Amniotic stem cell (primary cell): ENCODE data around the gene TNIK.

Experiments used
- DNase-seq: peaks from one replicate; lab custom pipeline; 2025; lab: John Stamatoyannopoulos, UW

TNIK gene

GRCh38 chr3:171282041-171282440 is 178.2 kb downstream of the TNIK start:
- no peak for DNase-seq

GRCh38 chr3:171281256-171281992 is 178.8 kb downstream of the TNIK start:
- DNase-seq, result no peak

GRCh38 chr3:171279972-171280371 is 180.2 kb downstream of the TNIK start:
- no peak for DNase-seq

- DNase-seq, result no peak
These were observed 182.0 kb downstream of the TNIK start for GRCh38 chr3:171278299-171278590.

DNA sequence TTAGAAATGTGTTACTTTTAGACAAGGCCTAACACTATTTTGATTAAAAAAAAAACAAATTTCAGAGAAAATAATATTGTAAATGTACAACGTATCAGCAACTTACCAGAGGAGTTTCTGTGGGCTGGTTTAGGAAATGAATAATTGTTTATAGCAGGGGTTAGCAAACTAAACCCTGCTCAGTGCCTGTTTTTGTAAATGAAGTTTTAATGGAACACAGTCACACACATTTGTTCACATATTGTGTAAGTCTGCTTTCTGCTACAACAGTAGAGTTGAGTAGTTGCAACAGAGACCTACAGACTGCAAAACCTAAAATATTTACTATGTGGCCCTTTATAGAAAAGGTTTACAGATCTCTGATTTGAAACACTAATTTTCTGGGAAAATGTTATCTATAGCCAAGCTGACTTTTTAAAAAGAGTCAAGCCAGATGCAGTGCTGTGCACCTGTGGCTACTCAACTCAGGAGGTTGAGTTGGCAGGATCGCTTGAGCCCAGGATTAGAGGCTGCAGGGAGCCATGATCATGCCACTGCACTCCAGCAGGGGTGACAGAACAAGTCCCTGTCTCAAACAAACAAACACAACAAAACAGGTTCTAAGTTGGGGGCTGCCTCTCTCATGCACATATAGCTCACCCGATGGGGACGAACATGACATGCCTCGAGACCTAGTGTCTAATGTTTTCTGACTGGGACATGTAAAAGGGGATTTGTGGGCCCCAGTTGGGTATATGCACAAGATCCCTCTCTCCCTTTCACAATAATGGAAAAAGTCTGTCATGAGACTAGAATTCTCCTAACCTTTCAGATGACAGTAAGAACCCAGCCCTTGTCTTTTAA is 182.5 kb downstream of the TNIK start:
- no peak for DNase-seq

- no peak for DNase-seq
These were observed 183.3 kb downstream of the TNIK start for GRCh38 chr3:171276923-171277322.

DNA sequence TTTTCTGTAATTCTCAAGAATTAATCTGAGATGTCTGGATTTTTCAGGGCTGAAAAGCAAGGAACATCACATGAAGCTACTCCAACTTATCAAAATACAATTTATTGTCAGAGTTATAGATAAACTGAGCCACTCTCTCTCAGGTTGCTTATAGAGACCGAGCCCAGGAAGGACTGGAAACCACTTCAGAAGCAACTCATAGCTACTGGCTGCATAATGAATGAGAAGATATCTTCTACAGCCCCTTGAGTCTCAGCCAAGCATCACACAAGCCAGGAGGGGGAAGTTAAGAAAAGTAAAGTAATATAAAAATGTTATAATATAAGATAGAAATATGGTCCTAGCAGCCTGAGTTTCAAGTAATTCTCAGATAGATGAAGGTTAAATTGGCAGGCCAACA is 186.0 kb downstream of the TNIK start:
- DNase-seq, result no peak

GRCh38 chr3:171270541-171270940 is 189.7 kb downstream of the TNIK start:
- no peak for DNase-seq

DNA sequence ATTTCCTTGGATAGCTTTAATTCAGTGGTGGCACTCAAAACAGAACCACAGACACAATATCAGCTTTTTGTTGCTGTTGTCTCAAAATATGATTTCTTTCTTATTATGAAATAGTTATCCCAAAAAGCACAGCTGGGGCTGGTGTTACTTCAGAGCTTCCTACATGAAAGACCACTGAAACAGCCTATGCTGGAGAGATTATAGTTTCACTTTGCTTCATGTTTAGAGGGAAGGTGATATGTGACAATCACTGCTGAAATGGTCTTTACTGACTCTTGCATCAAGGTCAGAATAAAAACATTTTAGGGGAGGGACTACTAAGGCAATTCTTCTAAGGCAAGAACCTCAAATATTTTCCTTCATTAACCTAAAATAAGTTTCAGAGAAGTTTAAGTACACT is 190.7 kb downstream of the TNIK start:
- DNase-seq, result no peak

DNA sequence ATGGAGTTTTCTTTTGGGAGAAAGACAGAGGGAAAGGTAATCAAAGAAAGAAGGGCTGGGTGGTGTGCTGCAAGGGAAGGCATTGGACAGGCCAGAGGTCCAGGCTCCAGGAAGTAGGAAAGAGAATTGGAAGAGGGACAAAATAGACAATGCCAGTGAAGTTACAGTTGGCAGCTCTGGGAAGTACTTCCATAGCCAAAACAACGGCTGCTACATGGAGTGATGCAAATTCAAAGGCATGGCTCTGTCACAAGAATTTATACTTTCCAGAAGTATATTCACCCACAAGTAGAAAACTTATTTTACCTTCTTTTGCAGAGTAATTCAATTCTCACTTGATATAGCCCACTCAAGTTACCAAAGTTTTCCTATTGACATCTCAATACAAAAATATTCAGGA is 191.5 kb downstream of the TNIK start:
- DNase-seq, result no peak

DNA sequence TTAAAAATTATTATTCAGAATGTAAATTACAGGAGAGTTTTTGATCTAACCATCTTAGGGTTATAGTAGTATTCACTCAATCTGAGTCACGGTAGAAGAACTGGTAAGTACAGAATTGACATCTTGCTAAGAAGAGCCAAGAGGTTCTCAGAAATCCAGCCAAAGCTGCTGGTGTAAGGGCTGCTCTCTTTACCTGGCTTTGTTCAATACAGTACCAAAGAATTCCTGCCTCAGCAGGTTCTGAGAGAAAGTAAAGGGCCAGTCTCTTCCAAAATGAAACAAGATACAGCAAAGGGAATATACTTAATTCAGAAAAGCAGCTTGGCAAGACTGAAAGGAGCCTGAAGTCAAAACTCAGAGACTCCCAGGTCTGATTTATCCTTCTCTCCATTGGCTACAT is 193.1 kb downstream of the TNIK start:
- no peak for DNase-seq

DNA sequence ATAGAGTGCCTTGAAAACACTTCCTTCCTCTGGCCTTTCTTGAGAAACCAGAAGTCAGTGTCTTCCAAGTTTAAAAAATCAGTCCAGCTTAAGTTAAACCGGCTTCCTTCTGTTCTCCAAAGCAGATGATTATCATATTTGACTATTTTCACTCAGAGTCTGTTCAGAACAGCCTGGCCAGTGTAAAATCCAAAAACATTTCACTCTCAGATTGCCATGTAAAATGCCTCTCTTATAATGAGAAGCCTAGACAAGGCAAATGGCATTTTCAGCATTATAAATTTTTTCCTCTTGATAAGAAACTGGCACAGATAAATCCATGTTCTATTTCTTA is 193.5 kb downstream of the TNIK start:
- no peak for DNase-seq

DNA sequence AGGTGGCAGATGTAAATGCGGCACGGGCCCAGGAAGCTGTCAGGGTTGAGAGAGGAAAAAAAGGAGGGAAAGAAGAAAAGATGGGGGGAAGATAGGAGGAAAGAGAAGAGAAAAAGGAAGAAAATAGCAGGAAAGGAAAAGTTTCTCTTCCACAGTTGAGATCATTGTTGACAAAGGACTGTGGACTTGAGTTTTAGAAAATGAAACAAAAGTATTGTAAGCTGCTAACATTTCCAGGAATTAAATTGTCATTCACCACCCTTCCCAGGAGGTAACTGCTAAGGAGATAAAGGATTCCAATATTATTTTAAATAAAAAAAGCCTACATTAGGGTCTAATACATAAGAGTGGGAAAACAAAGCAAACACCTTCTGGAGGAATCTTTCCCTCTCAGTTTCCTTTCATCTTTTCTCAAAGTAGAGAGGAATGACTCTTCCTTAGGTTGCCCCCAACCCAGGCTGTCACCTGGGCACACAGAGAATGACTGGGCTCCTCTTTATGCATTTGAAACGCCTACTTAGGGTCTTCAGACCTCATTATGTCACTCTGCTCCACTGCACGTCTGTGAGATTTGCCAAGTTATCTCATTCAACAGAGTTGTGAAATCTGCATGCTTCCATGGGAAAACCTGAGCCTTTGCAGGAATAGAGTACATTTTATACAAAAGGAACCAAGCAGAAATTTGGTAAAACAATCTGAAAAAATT is 194.0 kb downstream of the TNIK start:
- DNase-seq, result no peak

GRCh38 chr3:171264758-171265157 is 195.4 kb downstream of the TNIK start:
- no peak for DNase-seq

DNA sequence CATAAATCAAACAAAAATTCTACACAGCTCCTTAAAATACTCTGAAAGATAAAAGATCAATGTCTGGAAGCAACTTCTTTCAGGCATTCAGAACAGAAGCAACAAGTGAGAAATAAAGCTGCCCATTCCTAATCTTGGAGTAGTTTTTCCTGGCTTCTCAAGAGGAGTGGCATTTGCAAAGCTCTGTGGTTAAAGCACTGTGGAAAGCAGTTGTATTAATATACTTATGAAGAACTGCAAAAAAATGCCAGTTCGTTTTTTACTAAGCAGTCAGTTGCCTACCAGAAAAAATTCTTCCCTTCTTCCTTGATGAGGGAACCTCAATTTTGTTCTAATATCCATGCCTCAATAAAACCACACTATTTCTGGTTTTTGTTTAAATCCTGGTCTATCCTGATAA is 197.8 kb downstream of the TNIK start:
- no peak for DNase-seq

DNA sequence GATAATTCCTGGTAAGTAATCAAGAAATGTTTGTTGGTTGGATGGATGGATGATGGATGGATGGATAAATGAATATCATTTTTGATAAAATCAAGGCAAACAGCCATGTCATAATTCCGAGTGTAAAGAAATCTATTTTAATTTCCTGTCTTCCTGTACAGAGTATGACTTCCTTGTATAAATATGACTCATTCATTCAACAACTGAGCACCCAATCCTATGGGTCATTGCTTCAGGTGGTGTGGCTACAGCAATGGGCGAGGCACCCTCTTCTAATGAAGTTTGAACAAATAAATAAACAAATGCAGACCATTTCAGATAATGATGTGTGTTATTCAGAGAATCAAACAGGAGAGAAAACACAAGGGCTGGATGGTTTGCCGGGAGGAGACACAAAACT is 198.7 kb downstream of the TNIK start:
- DNase-seq, result no peak

DNA sequence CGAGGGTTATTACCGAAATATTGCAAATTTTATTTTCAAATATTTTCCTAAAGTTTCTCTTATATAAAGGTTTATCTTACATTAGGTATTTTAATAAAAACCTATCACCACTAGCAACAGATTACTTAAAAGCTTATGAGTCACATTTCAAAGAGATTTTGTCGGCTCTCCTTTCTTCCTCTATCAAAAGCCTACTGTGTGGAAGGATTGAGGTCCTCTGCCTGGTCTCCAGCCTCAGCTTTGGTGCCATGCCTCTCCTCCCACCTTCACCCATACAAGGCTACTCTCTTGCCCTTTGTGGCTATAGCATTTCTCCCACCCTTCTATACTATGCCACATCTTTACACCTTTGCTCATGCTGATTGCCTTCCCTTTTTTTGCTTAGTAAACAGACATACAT is 199.3 kb downstream of the TNIK start:
- DNase-seq, result no peak

DNA sequence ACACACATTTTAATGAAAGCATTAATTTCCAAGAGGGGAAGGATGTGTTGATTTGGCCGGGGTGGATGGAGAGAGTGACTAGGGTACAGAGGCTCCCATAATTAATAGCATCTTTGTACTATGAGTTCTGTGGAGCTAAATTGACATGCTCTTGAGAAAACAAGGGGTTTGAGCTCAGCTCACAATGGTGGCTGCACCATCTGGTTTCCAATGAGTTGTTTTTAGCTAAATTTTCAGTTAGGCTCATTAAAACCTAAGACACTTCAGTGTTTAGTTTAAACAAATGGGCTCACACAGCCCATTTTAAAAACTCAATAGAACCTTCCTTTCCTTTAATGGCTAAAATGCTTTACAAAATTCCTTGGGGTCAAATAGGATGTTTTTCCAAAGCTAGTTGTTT is 199.7 kb downstream of the TNIK start:
- no peak for DNase-seq

DNA sequence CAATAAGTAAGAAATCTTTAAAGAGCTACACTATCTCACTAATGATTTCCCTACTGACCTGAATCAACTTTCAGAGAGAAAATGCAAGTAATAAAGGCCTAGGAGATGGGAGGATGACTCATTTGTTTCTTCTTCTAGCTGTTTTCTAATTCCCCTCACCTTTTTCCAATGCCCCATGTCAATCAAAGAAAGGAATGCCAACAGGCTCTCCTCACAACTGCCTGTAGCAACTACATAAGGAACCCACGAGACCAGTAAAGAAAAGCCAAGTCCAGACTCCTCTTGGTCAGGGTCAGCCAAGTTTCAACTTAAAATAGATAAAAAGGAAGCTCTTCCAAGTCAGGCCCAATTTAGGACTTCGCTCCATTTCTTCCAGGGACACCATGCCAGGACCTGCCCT is 201.9 kb downstream of the TNIK start:
- no peak for DNase-seq

DNA sequence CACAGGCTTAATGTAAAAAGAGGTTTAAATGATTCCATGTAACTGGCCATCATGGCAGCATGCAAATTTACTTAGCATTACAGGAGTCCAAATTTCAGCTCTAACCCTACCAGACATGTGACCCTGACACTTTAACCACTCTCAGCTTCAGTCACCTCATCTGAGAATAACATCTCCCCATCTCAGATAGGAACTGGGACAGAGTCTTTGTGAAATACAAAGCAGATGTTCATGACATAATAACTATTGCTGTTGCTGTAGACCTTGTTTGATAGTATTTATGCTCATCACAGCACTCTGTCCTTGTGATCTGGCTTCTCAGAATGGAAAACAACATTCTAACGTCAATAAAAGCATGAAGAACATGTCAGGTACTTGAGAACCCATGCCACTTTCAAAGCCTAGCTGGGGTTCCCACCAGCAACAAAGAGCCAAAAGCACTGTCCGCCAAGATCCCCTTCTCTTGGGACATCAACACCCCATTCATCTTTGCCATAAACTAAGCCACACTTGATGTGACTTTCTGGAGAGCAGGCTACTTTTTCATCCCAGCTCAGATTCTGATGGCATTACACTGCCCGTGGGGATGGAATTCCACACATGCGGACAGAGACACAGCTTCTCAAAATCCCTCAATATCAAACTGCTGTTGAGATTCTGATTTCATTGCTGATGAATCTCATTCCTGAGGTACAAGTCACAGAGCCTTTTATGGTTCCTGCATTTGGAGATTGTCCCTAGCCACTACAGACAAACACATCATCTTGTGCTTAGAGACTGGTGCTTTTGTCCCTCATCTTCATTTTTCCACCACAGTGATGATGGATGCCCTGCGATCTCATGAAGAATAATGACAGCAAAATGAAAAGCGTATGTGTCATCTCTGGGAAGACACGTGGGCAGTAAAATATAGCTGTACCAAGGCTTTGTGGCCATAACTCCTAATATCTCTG is 202.7 kb downstream of the TNIK start:
- DNase-seq, result peak; percentile 40

DNA sequence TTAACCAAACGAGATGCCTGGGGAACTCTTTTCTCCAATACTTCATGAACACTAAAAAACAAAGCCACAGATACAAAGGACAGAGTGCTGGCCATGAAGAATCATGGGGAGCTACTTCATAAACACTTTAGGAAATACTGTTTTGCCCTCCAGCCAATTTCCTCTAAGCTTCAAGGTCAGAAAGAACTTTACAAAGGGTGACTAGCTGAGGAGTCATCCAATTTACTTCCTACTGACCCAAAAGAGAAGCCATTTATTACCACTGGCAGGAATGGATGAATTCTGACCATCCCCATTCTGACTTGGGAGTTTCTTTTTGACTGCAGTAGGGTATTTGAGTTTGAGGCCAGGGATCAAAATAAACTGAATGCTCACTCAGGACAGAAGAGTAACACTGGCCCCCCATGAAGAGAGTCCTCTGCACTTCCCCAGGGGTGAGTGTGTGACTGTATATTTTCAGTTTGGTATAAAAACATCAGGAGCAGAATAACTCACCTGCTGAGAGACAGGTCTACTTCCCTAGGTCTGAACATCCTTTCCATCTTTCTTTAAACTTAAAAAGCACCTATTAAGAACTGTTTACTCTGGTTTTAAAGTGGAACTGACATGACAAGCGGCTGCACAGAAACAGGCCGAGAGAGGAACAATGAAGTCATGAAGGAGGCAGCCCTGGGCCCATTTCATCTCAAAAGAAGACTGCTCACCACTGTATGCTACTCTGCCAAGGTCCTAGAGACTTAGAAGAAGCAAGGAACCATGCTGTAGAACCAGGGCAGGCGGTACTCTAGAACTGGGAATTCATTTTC is 203.6 kb downstream of the TNIK start:
- no peak for DNase-seq
